ENCODE results near the gene B3GNT9. TPM values are rescaled to one million over a fixed set of nuclear protein-coding genes. Genes with fewer than 3 reads are reported as not detected.

B3GNT9 gene
- total and polyA plus RNA-seq, 2 of the 8 experiments (the other 6 are each of a cell fraction or from before 2014, with no cell fraction given): 3.5 to 9.0 TPM

GRCh38 chr16:67101311-67102082 lies 49.3 kb downstream of the B3GNT9 start:
- Histone ChIP-seq H3K23me2 (ENCODE audit: low read depth, low read length) (no peaks in the 10 kb centered on the region), H2BK20ac (ENCODE audit: low read length) (no peak overlapping the region), H2AK5ac (ENCODE audit: low read depth, low read length) (no peak overlapping the region), H3K4me3 (ENCODE audit: extremely low read depth in 1 of 4, insufficient read depth in 2 of 4, low read depth in 3 of 4, low read length in 4 of 4) (no peak overlapping the region), H3K4ac (replicated peaks; ENCODE audit: insufficient read length, low read depth, low read length) (no peak overlapping the region), H2AFZ (ENCODE audit: low read length) (no peak overlapping the region), H3K79me1 (ENCODE audit: low read depth, low read length) (no peaks in the 10 kb centered on the region), H3K9me3 (ENCODE audit: insufficient read depth in 2 of 2, low read depth in 1 of 2, low read length in 1 of 2) (no peaks in the 10 kb centered on the region), H4K91ac (replicated peaks; ENCODE audit: insufficient read length, low read length) (no peak overlapping the region), H3K79me2 (ENCODE audit: control insufficient read depth in 1 of 2, insufficient read depth in 2 of 2, low read length in 2 of 2) (no peaks in the 10 kb centered on the region), H3K18ac (ENCODE audit: extremely low read depth, low read length) (no peak overlapping the region), H4K5ac (ENCODE audit: insufficient read length, low read depth, low read length) (no peak overlapping the region), H4K8ac (ENCODE audit: extremely low read depth, insufficient read depth, low read length) (no peak overlapping the region), H4K20me1 (replicated peaks in 1 of 2; ENCODE audit: control insufficient read depth in 1 of 2, insufficient read depth in 2 of 2, low read length in 2 of 2) (no peaks in the 10 kb centered on the region), H2BK5ac (ENCODE audit: low read depth, low read length) (no peak overlapping the region), H2BK12ac (ENCODE audit: low read depth, low read length) (no peak overlapping the region), H3K27ac (ENCODE audit: low read depth, low read length) (no peak overlapping the region), H2BK120ac (replicated peaks; ENCODE audit: low read depth, low read length) (no peak overlapping the region), H3K4me1 (replicated peaks in 1 of 4; ENCODE audit: control insufficient read depth in 3 of 4, insufficient read depth in 4 of 4, low read length in 3 of 4) (no peaks in the 10 kb centered on the region), H3K56ac (replicated peaks; ENCODE audit: insufficient read length, low read depth, low read length) (no peak overlapping the region), H3K36me3 (ENCODE audit: control insufficient read depth in 2 of 4, insufficient read depth in 4 of 4, low read length in 3 of 4) (no peaks in the 10 kb centered on the region; a peak in 1 of 8 replicates), H3K27me3 (replicated peaks in 1 of 4; ENCODE audit: control insufficient read depth in 3 of 4, extremely low read depth in 1 of 4, insufficient read depth in 3 of 4, low read length in 3 of 4) (no peaks in the 10 kb centered on the region), H3K4me2 (ENCODE audit: insufficient read depth in 1 of 2, low read depth in 2 of 2, low read length in 2 of 2) (no peak overlapping the region), H2BK15ac (ENCODE audit: low read length) (no peak overlapping the region), H3K9ac (replicated peaks in 1 of 4; ENCODE audit: extremely low read depth in 1 of 4, low read depth in 3 of 4, low read length in 3 of 4) (no peak overlapping the region), H3K23ac (ENCODE audit: insufficient read length) (no peak overlapping the region), H3K14ac (ENCODE audit: insufficient read length) (no peak overlapping the region)
- no peak for FAIRE-seq
- DNase-seq (ENCODE audit: low read depth in 1 of 2, low spot score in 2 of 2): no peak
- CTCF ChIA-PET (ENCODE audit: partially characterized antibody): interaction anchor here (0.6 to 12.0 kb wide), 42 partner anchors 11 to 252 kb away, joined by 3 to 164 read pairs (median 3); partner anchors contain the start of gene B3GNT9
- WGBS, 2 experiments (ENCODE audit: extremely low coverage in 1 of 2, insufficient coverage in 1 of 2, insufficient read length in 1 of 2, insufficient replicate concordance in 2 of 2, low coverage in 1 of 2, low lambda C conversion rate in 2 of 2, missing lambda C conversion rate in 1 of 2): 84% methylated on average over 4 of the region's 4 CpGs; no CpG with 5 or more reads in 1 of the 2 experiments
- POLR2A ChIA-PET (ENCODE audit: partially characterized antibody): interaction anchor here (0.8 to 1.6 kb wide), 2 partner anchors 10 to 88 kb away, joined by 3 to 4 read pairs; no protein-coding TSS in a partner anchor
- no peak for TF ChIP-seq ZNF274 (IDR thresholded peaks at IDR 0.05; ENCODE audit: borderline replicate concordance, extremely low read depth, low read length)
- no peak for TF ChIP-seq SIRT6 (IDR thresholded peaks at IDR 0.05; ENCODE audit: low read length)
- TF ChIP-seq JUND (IDR thresholded peaks at IDR 0.05; ENCODE audit: low read length): no peak
- TF ChIP-seq EP300 (IDR thresholded peaks at IDR 0.05; ENCODE audit: borderline replicate concordance in 1 of 2, low read depth in 2 of 2, low read length in 2 of 2): no peak
- no peak for TF ChIP-seq SP2 (IDR thresholded peaks at IDR 0.05; ENCODE audit: low read length)
- no peak for TF ChIP-seq E2F6 (IDR thresholded peaks at IDR 0.05)
- no peak for TF ChIP-seq YY1 (IDR thresholded peaks at IDR 0.05; ENCODE audit: low read depth, low read length)
- no peak for TF ChIP-seq EGR1 (IDR thresholded peaks at IDR 0.05; ENCODE audit: borderline replicate concordance, low read depth, low read length)
- TF ChIP-seq TAF7 (optimal IDR thresholded peaks at IDR 0.05; ENCODE audit: borderline replicate concordance, low read depth, low read length): no peak
- no peak for TF ChIP-seq HDAC2 (IDR thresholded peaks at IDR 0.05; ENCODE audit: borderline replicate concordance in 1 of 2, low read depth in 2 of 2, low read length in 2 of 2)
- no peak for TF ChIP-seq EZH2 (IDR thresholded peaks at IDR 0.05; ENCODE audit: low read depth, low read length, severe bottlenecking)
- no peak for TF ChIP-seq CHD2 (IDR thresholded peaks at IDR 0.05; ENCODE audit: low read length)
